CD4-positive, alpha-beta T cell treated with Interleukin-12 subunit alpha and Interleukin-12 subunit beta, for 1 hour (primary cell): Measurements from ENCODE around the gene PIM3.

Source experiments
- DNase-seq: peaks from one replicate; pipeline ENCODE4 v3.0.0-alpha.2; 2020

The PIM3 gene

DNA sequence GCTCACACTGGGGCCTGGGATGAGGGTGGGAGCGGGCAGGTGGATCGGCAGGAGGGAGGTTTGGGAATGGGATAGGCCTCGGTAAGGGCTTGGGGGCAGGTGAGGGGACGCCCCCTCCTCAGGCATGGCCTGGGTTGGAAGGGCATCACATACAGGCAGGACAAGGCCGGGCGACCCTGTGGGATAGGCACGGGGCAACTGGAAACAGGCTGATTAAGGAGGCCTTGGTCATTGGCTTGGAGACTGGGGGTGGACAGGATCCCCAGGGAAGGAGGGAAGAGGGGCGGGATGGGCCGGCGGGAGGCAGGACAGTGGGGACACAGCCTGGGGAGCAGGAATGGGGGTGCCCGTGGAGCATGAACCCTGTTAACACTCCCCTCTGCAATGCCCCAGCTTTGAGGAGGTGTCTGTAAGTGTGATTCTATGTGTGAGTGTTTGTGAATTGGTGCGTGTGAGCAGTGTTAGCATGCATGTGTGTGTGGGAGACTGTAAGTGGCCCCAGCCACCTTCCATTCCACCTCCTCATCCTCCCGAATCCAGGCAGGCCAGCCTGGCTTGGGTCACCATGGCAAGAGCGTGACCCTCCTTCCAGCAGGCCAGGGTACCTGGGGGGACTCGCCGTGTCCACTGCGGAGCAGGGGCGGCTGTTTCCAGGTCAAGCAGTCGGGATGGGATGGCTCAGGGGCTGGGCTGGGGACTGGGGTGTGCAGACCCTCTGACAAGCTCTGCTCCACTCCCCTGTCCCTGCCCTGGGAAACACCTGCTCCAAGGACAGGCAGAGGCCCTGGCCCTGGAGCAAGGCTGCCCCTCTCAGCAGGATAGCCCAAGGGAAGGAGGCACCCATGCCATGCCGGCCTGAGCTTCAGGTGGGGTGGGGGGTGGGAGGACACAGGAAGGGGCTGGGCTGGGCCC, 3.4 kb upstream of the PIM3 start:
- DNase-seq = no peak

DNA sequence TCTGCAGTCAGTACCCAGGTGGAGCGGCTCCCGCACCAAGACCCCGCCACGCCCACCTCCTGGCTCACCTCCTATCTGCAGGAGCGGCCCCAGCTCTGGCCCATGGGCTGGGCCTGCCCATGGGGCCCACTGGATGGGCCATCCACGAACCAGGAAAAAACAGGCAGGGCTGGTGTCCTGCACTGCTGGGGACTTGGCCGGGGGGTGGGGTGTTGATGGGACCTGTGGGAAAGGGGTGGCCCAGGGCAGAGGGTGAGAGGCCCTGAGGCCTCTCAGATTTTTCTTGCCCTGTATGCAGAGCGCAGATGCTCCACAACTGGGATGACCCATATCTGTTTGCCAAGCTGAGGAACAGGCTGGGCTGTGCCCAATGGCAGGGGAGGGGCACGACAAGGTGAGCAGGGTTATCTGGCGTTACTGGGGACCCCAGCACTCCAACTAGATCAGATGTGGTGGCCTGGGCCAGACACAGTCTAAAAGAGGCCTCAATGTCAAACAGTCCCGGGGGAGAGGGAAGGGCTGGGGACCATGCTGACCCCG, 2.7 kb upstream of the PIM3 start:
- DNase-seq = no peak

DNA sequence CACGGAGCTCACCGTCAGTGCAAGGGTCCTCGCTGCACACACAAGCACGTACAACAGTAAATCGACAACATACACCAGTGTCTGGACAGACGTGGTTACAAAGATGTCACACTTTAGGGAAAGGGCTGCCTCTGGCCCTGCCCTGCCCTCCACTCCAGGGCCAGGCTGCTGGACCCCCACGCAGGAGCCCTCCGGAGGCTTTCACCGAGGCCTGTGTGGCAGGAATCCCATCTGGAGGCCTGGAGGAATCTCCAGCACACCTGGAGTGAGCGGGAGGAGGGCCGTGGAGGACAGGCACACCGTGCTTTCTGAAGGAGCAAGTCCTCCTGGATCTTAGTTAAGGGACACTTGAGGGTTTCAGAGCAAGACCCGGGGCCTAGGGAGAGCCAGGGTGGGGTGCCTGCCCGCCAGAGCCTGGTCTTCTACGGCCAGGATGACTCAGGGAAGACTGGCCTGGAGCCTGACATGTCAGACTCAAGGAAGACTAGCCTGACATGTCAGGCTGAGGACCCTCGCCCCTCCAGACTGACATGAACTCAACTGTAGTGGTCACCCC, 2.1 kb upstream of the PIM3 start:
- DNase-seq = no peak

DNA sequence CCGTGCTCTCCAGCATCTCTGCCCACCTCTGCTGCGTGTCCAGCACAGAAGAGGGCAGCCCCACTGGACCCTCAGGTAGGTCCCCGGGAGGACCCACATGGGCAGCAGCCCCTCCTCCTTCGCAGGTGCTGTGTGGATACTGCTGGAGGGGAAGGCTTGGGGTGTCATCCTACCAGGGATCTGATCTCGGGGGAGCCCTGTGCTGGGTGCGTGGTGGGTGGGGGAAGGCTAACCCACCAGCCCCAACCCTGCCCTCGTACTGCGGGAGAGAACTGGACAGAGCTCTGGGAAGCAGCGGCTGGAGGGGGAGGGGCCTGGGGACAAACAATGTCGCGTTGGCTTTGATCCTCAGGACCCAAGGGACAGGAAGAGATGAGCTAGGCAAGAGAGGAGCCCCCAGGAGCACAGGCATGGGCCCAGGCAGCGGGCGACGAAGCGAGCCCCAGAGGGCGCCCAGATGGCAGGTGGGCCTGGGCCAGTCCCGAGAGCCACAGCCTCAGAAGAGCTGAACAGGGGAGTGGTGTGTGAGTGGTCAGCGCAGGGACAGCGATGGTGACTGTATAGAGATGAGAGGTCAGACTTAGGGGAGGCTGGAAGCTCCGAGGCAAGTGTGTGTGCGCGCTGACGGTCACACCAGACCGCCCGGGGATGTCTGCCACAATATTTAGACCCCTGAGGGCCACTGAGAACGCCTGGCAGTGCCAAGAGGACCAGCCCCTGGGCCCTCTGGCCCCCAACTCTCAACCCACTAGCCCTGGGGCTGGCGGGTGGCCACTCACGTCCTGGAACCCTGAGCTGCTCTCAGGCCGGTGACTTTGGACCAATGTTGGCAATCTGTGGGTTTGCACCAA, 1.4 kb upstream of the PIM3 start:
- no peak for DNase-seq

DNA sequence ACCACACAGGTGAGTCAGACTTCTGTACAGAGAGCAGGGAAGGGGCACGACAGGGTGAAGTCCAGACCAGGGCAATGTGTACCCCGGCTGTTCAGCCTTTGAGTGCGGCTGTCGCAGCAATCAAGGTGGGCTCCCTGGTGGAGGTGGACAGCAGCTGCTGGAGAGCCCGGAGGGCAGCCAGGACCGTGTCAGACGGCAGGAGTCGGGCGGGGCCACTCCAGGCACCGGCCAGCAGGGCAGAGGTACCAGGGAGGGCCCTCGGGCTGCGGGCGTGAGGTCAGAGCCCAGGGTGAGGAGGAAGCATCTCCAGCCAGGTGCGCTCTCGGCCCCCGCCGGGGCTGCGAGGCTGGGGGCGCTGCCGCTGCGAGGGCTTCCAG, 802 bp upstream of the PIM3 start:
- DNase-seq = no peak

DNA sequence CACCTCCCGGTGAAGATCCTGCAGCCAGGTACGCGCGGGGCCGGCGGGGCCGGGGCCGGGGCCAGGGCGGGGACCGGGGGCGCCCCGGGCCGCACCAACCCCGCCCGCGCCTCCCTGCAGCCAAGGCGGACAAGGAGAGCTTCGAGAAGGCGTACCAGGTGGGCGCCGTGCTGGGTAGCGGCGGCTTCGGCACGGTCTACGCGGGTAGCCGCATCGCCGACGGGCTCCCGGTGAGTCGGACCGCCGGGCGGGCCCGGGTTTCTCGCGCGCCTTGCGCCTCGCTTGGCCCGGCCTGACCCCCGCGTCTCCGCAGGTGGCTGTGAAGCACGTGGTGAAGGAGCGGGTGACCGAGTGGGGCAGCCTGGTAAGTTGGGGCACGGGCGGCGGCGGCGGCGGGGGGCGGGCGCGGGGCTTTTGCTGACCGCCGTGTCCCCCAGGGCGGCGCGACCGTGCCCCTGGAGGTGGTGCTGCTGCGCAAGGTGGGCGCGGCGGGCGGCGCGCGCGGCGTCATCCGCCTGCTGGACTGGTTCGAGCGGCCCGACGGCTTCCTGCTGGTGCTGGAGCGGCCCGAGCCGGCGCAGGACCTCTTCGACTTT, 531 bp downstream of the PIM3 start:
- DNase-seq = peak; percentile 46

DNA sequence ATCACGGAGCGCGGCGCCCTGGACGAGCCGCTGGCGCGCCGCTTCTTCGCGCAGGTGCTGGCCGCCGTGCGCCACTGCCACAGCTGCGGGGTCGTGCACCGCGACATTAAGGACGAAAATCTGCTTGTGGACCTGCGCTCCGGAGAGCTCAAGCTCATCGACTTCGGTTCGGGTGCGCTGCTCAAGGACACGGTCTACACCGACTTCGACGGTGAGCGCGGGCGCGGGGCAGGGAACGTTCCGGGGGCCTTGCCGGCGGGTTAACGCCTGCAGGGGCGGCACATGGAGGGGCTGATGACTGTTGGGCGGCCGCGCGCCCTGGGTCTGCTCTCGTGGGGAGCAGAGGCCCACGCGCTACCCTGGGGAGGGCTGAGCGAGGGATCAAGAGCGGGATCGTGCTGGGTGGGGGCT, 1.0 kb downstream of the PIM3 start:
- DNase-seq = no peak

DNA sequence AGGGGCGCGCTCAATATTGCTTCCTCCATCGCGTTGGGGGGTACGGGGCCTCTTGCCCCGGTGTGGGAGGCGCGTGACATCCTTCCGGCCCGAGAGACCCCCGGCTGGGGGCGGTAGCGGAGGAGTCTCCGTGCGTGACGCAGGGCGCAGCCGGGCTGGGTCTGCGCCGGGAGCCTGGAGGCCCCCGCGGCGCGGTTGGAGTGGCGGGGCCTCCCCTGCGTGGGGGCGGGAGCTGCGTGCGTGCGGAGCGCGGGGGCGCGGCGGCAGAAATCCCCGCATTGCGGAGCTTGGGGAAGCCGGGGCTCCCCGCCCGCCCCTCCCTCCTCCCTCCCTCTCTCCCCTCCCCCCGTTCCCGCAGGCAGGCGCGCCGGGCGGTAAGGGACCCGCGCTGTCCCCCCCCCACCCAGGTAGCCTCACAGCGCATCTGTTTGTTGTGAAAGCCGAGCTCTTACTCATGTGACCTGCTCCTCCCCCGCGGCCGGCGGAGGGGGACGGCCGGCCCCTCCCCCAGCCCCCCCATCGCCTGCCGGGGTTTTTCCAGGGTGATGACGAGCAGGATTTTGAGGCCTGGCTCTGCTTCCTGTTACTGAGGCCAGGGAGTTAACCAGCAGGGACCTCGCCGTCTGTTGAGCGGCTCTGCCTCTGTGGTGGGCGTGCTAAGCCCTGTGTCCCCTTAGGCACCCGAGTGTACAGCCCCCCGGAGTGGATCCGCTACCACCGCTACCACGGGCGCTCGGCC, 1.6 kb downstream of the PIM3 start:
- DNase-seq = peak; percentile 93

DNA sequence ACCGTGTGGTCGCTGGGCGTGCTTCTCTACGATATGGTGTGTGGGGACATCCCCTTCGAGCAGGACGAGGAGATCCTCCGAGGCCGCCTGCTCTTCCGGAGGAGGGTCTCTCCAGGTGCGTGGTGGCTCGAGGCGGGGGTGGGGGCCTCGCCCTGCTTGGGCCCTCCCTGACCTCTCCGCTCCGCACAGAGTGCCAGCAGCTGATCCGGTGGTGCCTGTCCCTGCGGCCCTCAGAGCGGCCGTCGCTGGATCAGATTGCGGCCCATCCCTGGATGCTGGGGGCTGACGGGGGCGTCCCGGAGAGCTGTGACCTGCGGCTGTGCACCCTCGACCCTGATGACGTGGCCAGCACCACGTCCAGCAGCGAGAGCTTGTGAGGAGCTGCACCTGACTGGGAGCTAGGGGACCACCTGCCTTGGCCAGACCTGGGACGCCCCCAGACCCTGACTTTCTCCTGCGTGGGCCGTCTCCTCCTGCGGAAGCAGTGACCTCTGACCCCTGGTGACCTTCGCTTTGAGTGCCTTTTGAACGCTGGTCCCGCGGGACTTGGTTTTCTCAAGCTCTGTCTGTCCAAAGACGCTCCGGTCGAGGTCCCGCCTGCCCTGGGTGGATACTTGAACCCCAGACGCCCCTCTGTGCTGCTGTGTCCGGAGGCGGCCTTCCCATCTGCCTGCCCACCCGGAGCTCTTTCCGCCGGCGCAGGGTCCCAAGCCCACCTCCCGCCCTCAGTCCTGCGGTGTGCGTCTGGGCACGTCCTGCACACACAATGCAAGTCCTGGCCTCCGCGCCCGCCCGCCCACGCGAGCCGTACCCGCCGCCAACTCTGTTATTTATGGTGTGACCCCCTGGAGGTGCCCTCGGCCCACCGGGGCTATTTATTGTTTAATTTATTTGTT, 2.4 kb downstream of the PIM3 start:
- no peak for DNase-seq

DNA sequence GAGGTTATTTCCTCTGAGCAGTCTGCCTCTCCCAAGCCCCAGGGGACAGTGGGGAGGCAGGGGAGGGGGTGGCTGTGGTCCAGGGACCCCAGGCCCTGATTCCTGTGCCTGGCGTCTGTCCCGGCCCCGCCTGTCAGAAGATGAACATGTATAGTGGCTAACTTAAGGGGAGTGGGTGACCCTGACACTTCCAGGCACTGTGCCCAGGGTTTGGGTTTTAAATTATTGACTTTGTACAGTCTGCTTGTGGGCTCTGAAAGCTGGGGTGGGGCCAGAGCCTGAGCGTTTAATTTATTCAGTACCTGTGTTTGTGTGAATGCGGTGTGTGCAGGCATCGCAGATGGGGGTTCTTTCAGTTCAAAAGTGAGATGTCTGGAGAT, 3.1 kb downstream of the PIM3 start:
- DNase-seq = peak; percentile 13

DNA sequence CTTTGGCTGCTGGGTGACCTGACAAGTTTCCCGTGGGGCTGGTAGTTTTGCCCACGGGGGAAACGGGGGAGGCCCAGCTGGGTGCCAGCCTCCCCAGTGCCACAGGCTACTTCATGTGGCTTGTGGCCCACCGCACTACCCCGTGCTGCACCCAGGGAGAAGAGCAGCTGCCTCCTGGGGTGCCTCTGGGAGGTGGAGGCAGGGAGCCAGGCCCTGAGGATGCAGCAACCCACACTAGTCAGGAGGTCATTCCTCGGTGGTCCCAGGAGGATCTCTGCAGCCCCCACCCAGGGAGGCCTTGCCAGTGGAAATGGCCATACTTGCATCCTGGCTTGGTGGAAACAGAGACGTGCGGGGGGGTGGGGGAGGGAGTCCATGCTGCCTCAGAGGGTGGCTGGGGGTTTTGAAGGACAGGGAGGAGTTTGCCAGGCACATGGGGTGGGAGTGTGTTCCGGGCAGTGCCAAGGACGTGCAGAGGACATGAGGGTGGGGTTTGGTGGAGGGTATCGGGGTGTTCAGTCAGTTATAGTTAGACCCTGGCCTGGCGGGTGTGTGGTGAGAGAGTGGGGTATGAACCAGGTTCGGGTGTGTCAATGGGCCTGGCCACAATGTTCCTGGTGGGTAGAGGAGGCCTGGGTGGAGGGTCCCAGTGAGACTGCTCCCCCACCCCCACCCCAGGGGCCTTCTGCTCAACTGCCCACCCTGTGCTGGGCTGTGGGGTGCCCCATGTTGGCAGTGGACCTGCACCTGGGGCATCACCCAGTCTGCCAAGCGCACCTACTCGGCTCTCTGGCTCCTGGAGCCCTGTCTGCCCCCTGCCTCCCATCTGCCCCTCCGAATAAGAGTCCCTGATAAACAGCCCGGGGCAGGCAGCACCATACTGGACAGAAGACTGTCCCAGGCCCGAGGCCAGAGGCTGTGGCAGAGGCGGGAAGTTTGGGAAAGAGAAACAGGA, 3.8 kb downstream of the PIM3 start:
- peak; percentile 55 for DNase-seq

DNA sequence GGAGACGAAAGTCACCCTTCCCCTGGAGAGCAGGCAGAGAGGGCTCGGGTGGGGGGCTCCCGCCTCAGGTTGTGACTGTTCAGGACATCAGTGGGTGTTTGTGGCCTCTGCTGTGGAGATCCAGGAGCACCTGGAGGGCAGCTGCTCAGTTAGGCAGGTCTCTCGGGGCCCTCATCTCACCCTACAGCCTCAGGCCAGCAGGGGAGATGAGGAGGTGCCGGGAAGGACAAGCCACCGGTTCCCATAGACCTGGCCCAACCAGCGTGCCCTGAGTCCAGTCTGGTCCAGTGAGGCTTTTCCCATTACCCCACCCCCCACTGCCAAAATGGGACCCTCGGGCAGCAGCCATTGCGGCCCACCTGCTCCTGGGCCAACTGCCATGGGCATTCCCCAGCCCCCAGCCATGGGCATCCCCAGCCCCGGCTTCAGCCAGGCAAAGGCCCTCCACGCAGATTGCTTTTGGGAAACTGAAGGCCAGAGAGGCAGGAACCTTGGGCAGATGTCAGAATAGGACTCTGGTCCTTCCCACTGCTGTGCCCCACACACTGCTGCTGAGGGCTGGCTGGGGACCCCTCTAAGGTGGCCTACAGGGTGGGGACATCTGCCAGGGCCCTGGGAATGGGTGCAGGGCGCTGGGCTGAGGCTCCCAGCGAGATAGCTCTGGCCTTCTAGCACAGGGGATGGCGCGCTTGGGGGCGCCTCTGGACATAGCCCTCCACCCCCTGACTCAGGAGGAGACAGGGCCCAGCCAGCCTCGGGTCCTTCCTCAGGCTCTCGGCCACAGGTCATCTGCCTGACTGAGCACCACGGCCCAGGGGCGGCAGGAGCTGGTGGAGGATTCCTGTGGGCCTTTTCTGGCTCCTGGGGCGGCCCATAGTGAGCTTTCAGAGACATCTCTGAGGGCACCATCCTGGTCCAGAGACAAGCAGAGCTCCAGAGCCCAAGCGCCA, 4.8 kb downstream of the PIM3 start:
- peak; percentile 24 for DNase-seq

DNA sequence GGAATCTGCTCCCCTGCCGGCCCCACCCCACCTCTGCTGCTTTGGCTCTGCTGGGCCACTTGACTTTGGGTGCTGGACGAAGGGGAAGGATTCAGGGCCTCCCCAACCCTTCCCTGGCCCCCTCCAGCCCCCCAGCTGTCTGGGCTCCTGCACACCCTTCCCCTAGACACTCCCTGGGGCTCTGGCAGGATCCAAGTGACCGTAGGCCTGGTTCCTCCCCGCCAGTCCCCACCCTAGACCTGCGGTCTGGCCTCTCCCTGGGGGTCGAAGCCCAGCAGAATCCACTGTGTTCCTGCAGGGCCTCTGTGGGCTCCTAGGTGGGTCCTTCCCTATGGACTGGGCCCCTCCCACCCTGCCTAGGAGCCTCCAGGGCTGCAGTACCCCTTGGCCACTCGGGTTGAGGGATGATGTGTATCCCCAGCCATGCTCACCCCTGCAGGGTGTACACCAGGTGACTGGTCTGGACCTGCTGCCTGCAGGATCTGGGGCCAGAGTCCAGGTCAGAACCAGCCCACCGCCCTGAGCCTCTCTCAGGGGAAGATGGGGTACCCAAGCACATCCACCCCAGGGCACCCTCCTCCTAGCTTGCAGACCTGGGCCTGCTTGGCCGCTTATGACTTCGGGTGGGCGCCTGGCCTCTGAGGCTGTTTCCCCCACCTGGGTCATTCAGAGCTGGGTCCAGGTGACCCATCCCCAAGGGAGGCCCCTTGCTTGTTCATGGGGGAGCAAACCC, 5.6 kb downstream of the PIM3 start:
- peak; percentile 17 for DNase-seq

DNA sequence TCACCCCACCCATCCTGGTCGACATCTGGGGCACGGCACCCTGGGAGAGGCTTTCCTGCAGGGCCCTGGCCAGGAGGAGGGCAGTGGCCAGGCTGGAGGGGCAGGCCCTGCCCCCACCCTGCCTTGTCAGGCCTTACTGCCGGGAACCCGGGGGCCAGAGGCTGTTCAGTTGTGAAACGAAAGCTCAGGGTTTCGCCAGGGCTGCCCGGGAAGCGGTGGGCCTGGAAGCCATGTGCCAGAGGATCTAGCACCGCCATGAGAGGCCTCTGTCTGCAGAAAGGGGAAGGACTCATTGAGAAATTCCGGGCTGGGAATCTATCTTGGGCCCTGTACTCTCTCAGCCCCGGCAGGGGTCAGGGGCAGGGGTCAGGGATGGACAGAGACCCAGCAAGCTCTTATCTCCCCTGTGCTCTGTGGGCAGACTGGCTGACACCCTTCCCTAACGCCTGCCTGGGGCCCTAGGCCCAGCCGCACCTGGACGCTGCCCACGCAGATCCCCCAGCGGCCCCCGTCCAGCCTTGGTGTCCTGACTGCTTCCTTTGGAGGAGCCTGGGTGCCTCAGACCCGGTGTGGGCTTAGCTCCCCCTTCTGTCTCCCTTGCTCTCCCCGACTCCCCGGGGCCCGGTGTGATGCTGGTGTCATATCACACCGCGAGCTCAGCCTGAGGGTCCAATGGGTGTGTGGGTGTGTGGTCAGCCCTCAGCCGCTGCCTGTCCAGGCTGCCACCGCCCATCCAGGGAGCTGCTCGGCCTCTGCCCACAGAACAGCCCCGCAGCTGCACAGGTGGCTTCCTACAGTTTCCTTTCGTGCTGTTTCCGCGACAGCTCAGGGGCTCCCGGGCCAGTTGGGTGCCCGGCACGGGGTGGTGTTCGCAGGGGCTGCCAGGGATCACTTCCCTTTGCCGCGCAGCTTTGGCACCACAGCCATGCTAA, 6.5 kb downstream of the PIM3 start:
- DNase-seq = peak; percentile 27

DNA sequence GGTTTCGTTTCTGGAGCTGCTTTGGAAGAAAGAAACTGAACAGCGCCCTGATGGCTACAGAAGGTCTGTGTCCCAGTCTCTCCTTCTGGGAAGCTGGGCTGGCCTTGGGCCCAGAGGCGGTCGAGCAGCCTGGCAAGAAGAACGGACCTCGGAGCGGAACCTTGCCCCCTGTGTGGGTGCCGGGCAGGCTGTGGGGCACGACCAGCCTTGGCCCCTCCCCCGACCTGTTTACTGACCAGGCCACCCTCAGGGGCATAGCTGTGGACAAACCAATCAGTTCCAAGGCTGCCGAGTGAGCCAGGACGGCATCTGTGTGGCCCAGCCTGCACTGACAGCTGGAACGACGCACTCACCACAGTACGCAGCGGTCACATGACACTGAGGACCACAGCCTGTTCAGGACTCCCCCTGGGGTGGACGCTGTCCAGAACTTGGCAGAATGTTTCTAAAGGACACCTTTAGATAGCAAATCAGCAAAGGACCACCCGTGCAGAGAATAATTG, 7.2 kb downstream of the PIM3 start:
- no peak for DNase-seq

DNA sequence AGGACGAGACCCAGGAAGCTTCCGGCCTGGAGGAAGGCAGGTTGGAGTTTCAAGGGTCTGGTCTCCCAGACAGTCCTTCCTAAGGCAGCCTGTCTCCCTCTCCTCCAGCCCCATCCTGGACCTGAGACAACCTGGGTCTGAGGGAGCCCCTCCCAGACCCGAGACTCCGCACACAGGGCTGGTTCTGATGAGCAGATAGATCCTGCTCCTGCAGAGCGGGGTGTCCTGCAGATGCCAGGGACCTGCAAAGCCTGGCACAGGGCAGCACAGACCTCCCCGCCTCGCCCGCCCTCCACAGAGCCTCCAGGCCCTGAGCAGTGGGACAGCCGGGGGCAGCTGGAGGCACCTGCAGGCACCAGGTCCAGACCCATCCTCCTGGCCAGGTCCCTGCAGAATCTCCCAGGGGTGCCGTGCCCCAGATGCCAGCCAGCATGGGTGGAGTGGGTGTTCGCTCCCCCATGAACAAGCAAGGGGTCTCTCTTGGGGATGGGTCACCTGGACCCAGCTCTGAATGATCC, 7.8 kb downstream of the PIM3 start:
- peak; percentile 21 for DNase-seq
